Measurements from ENCODE around the gene CYP2S1.

DNA sequence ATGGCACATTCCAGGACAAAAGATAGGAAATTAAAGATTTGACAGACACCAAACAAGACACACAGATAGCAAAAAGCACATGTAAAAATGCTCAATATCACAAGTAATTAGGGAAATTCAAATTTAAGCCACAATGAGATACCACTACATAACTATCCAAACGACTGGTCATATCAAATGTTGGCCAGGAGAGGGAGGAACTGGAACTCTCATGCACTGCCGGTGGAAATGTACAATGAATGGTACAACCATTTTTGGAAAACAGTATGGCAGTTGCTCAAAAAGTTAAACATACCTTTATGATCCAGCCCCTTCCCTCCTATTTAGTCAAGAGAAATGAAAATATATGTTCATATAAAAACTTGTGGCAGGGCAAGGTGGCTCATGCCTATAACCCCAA lies 36.8 kb upstream of the CYP2S1 start:
- TF ChIP-seq, protein P1, sequence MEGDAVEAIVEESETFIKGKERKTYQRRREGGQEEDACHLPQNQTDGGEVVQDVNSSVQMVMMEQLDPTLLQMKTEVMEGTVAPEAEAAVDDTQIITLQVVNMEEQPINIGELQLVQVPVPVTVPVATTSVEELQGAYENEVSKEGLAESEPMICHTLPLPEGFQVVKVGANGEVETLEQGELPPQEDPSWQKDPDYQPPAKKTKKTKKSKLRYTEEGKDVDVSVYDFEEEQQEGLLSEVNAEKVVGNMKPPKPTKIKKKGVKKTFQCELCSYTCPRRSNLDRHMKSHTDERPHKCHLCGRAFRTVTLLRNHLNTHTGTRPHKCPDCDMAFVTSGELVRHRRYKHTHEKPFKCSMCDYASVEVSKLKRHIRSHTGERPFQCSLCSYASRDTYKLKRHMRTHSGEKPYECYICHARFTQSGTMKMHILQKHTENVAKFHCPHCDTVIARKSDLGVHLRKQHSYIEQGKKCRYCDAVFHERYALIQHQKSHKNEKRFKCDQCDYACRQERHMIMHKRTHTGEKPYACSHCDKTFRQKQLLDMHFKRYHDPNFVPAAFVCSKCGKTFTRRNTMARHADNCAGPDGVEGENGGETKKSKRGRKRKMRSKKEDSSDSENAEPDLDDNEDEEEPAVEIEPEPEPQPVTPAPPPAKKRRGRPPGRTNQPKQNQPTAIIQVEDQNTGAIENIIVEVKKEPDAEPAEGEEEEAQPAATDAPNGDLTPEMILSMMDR (IDR thresholded peaks at IDR 0.05): no peak
- no peak for TF ChIP-seq POLR2A (IDR thresholded peaks at IDR 0.05)
